Measurements from ENCODE around the gene OR2Y1. TPM values are rescaled to one million over a fixed set of nuclear protein-coding genes. Genes with fewer than 3 reads are reported as not detected.

The OR2Y1 gene
- total RNA-seq, 1 donor from 2014 or later, result not detected

GRCh38 chr5:180736536-180736935 lies 3.3 kb downstream of the OR2Y1 start:
- Mint-ChIP-seq H3K36me3 (ENCODE audit: low read depth) (no peaks in the 10 kb centered on the region), H3K4me1 (no peaks in the 10 kb centered on the region), H3K27ac (no peak overlapping the region), H3K9me3 (no peaks in the 10 kb centered on the region), H3K4me3 (no peak overlapping the region), H3K27me3 (peaks cover 16% of the 10 kb centered on the region)
- intact Hi-C loops (cut with micrococcal nuclease), result no loop called here
- DNase-seq, result no peak
- TF ChIP-seq CTCF (IDR thresholded peaks at IDR 0.05), result no peak
- CTCF ChIA-PET, result no interaction called here
- no peak for ATAC-seq (ENCODE audit: low read depth)
- POLR2A ChIA-PET, result no interaction called here

DNA sequence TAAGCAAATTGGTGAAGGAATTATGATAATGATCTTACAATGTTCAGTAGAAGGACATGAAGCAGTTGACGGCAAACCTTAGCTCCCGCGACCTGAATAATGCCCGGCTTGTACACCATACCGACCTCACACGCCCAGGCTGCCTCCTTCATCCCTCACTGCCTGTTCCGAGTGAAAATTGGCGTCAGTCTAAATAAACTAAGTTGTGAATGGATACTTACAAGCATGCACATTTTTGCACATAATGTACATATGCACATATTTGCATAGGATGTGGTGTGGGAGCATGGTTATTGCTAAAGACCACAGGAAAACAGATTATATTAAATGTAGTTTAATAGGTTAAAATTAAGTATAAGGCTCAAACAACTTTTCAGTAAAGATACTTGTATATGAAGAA lies 14.9 kb downstream of the OR2Y1 start:
- H3K4me3 Mint-ChIP-seq, result no peak overlapping the region
- POLR2A ChIA-PET, result no interaction called here
- no peak for ATAC-seq (ENCODE audit: low read depth)
- no peak for TF ChIP-seq CTCF (IDR thresholded peaks at IDR 0.05)
- H3K36me3 Mint-ChIP-seq (ENCODE audit: low read depth), result no peaks in the 10 kb centered on the region
- H3K4me1 Mint-ChIP-seq, result no peaks in the 10 kb centered on the region
- CTCF ChIA-PET, result interaction anchor here (0.9 kb wide), 1 partner anchor 9 kb away, joined by 3 read pairs; no protein-coding TSS in a partner anchor
- no peaks in the 10 kb centered on the region for H3K9me3 Mint-ChIP-seq
- intact Hi-C loops (cut with micrococcal nuclease), result no loop called here
- no peak overlapping the region for H3K27ac Mint-ChIP-seq
- peaks cover 23% of the 10 kb centered on the region for H3K27me3 Mint-ChIP-seq
- no peak for DNase-seq

- H3K27ac Mint-ChIP-seq, result no peak overlapping the region
- ChIA-PET CTCF (no interaction called here), POLR2A (no interaction called here)
- no peak for ATAC-seq (ENCODE audit: low read depth)
- no peaks in the 10 kb centered on the region for H3K36me3 Mint-ChIP-seq (ENCODE audit: low read depth)
- TF ChIP-seq CTCF (IDR thresholded peaks at IDR 0.05), result no peak
- no peak overlapping the region for H3K4me3 Mint-ChIP-seq
- no peaks in the 10 kb centered on the region for H3K4me1 Mint-ChIP-seq
- H3K9me3 Mint-ChIP-seq, result no peaks in the 10 kb centered on the region
- no peak for DNase-seq
- intact Hi-C loops (cut with micrococcal nuclease), result no loop called here
- peaks cover 23% of the 10 kb centered on the region for H3K27me3 Mint-ChIP-seq
Observed at GRCh38 chr5:180723936-180724335, 15.9 kb downstream of the OR2Y1 start.

DNA sequence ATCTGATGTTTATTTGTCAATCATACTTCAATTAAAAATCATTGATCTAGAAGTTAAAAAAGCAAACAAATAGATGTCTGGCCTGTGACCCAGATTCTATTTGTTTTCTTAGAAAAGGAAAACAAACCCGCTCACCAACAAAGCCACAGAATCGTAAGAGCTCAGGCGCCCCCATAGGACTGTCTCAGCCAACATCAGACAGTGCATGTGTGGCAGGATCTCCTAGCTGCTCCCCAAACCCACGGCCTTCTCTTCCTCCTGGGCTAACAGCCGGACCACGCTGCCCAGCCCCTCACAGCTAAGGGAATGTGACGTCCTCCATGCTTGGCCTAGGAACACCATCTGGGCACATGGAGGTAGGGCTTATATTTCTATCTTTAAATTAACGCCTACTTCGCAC lies 19.4 kb downstream of the OR2Y1 start:
- Mint-ChIP-seq H3K27me3 (peaks cover 22% of the 10 kb centered on the region), H3K4me1 (no peaks in the 10 kb centered on the region), H3K27ac (no peak overlapping the region), H3K36me3 (ENCODE audit: low read depth) (no peaks in the 10 kb centered on the region), H3K9me3 (no peaks in the 10 kb centered on the region), H3K4me3 (no peak overlapping the region)
- intact Hi-C loops (cut with micrococcal nuclease), result no loop called here
- TF ChIP-seq CTCF (IDR thresholded peaks at IDR 0.05), result no peak
- ATAC-seq (ENCODE audit: low read depth) (no peak), DNase-seq (no peak)
- CTCF ChIA-PET, result no interaction called here
- POLR2A ChIA-PET, result no interaction called here

- H3K27ac Mint-ChIP-seq, result no peak overlapping the region
- intact Hi-C loops (cut with micrococcal nuclease), result no loop called here
- H3K4me3 Mint-ChIP-seq, result no peak overlapping the region
- H3K9me3 Mint-ChIP-seq, result no peaks in the 10 kb centered on the region
- CTCF ChIA-PET, result no interaction called here
- ATAC-seq (ENCODE audit: low read depth) (no peak), DNase-seq (no peak)
- POLR2A ChIA-PET, result no interaction called here
- no peaks in the 10 kb centered on the region for H3K36me3 Mint-ChIP-seq (ENCODE audit: low read depth)
- peaks cover 24% of the 10 kb centered on the region for H3K27me3 Mint-ChIP-seq
- H3K4me1 Mint-ChIP-seq, result no peaks in the 10 kb centered on the region
- TF ChIP-seq CTCF (IDR thresholded peaks at IDR 0.05), result no peak
Observed at GRCh38 chr5:180719781-180720180, 20.1 kb downstream of the OR2Y1 start.
